ENCODE data around the gene NOL4L. TPM values are rescaled to one million over a fixed set of nuclear protein-coding genes. Genes with fewer than 3 reads are reported as not detected.

NOL4L gene
- total and polyA plus RNA-seq, 8 donors, result 3.8 to 54.0 (median 15.0) TPM

- Histone ChIP-seq H3K9me3 (no peaks in the 10 kb centered on the region), H3K36me3 (no peaks in the 10 kb centered on the region), H3K27me3 (no peaks in the 10 kb centered on the region), H3K27ac (no peak overlapping the region), H3K4me1 (peaks cover 0 to 11% (median 3%) of the 10 kb centered on the region in 4 donors), H3K4me3 (no peak overlapping the region)
- WGBS, 5 donors, result 63 to 77% (median 68%) methylated on average over 3 of the region's 3 CpGs
- TF ChIP-seq POLR2AphosphoS5 (IDR thresholded peaks at IDR 0.05) (no peak), CTCF (IDR thresholded peaks at IDR 0.05) (no peak), POLR2A (IDR thresholded peaks at IDR 0.05) (no peak), EP300 (IDR thresholded peaks at IDR 0.05) (no peak)
- intact Hi-C loops (cut with DNase I; ENCODE audit: low total_unique reads), result no loop called here
- no peak for DNase-seq
These were observed 83.4 kb downstream of the NOL4L start for GRCh38 chr20:32501709-32502108.

GRCh38 chr20:32497589-32498224 is 87.4 kb downstream of the NOL4L start:
- Histone ChIP-seq H3K27me3 (no peaks in the 10 kb centered on the region), H3K4me3 (no peak overlapping the region), H3K27ac (peak overlapping the region in 2 of 5 donors; percentile 14 to 34), H3K36me3 (no peaks in the 10 kb centered on the region), H3K9me3 (no peaks in the 10 kb centered on the region), H3K4me1 (peaks cover 0 to 11% (median 3%) of the 10 kb centered on the region in 4 donors)
- intact Hi-C loops (cut with DNase I; ENCODE audit: low total_unique reads), result no loop called here
- TF ChIP-seq CTCF (IDR thresholded peaks at IDR 0.05), result no peak
- WGBS, 5 donors, result 37 to 50% (median 43%) methylated on average over 13 of the region's 13 CpGs
- peak in 1 of 2 donors; percentile 52 for DNase-seq

GRCh38 chr20:32496811-32497533 is 88.2 kb downstream of the NOL4L start:
- H3K4me3 ChIP-seq, result no peak overlapping the region
- H3K36me3 ChIP-seq, result no peaks in the 10 kb centered on the region
- no peaks in the 10 kb centered on the region for H3K27me3 ChIP-seq
- peaks cover 0 to 11% (median 3%) of the 10 kb centered on the region in 4 donors for H3K4me1 ChIP-seq
- H3K27ac ChIP-seq, result no peak overlapping the region
- intact Hi-C loops (cut with DNase I; ENCODE audit: low total_unique reads), result no loop called here
- no peaks in the 10 kb centered on the region for H3K9me3 ChIP-seq
- no peak for DNase-seq
- 77 to 85% (median 79%) methylated on average over 11 of the region's 11 CpGs for WGBS, 5 donors
- TF ChIP-seq EP300 (IDR thresholded peaks at IDR 0.05) (no peak), CTCF (IDR thresholded peaks at IDR 0.05) (no peak), POLR2A (IDR thresholded peaks at IDR 0.05) (no peak), POLR2AphosphoS5 (IDR thresholded peaks at IDR 0.05) (no peak)

GRCh38 chr20:32495949-32496348 is 89.2 kb downstream of the NOL4L start:
- H3K4me1 ChIP-seq, result peaks cover 0 to 11% (median 3%) of the 10 kb centered on the region in 4 donors
- no peaks in the 10 kb centered on the region for H3K9me3 ChIP-seq
- no peak for DNase-seq
- H3K27ac ChIP-seq, result no peak overlapping the region
- intact Hi-C loops (cut with DNase I; ENCODE audit: low total_unique reads), result no loop called here
- 91 to 96% (median 95%) methylated on average over 4 to 5 of the region's 5 CpGs for WGBS, 5 donors
- TF ChIP-seq POLR2A (IDR thresholded peaks at IDR 0.05) (no peak), POLR2AphosphoS5 (IDR thresholded peaks at IDR 0.05) (no peak)
- H3K36me3 ChIP-seq, result no peaks in the 10 kb centered on the region
- H3K27me3 ChIP-seq, result no peaks in the 10 kb centered on the region
- H3K4me3 ChIP-seq, result no peak overlapping the region

GRCh38 chr20:32495217-32495565 is 89.9 kb downstream of the NOL4L start:
- no peak for DNase-seq
- no peak overlapping the region for H3K4me3 ChIP-seq
- H3K36me3 ChIP-seq, result no peaks in the 10 kb centered on the region
- no peak for TF ChIP-seq CTCF (IDR thresholded peaks at IDR 0.05)
- no peak for TF ChIP-seq EP300 (IDR thresholded peaks at IDR 0.05)
- no peak for TF ChIP-seq POLR2A (IDR thresholded peaks at IDR 0.05)
- TF ChIP-seq POLR2AphosphoS5 (IDR thresholded peaks at IDR 0.05), result no peak
- H3K4me1 ChIP-seq, result peaks cover 0 to 11% (median 3%) of the 10 kb centered on the region in 4 donors
- H3K27ac ChIP-seq, result no peak overlapping the region
- no peaks in the 10 kb centered on the region for H3K9me3 ChIP-seq
- intact Hi-C loops (cut with DNase I; ENCODE audit: low total_unique reads), result no loop called here
- no peaks in the 10 kb centered on the region for H3K27me3 ChIP-seq
- WGBS, 5 donors, result 81 to 93% (median 91%) methylated on average over 4 to 8 of the region's 8 CpGs
